GM23338 (cell line): ENCODE measurements around the gene FARS2. TPM values are rescaled to one million over a fixed set of nuclear protein-coding genes. Genes with fewer than 3 reads are reported as not detected.

Experiments used
- ATAC-seq: fragments of 200-7000 bp; cut with Tn5 transposase; 3 replicates; pipeline ENCODE4 v1.9.1; 2020
- DNase-seq: peaks from one replicate; pipeline ENCODE4 v3.0.0-alpha.2; 2015; ENCODE audit warnings: low spot score
- H2AFZ ChIP-seq: fragments of 200-600 bp; sonication (generic); 2 replicates; pipeline ENCODE4 v1.8.0; 2016; ENCODE audit warnings: antibody characterized with exemption, mild to moderate bottlenecking, moderate library complexity
- H3F3A ChIP-seq: fragments of 200-600 bp; sonication (generic); replicated peaks from 2 replicates; pipeline ENCODE4 v1.8.0; 2017; ENCODE audit warnings: antibody characterized with exemption, mixed run types, low read depth
- H3K27ac ChIP-seq: fragments of 200-600 bp; sonication (generic); 2 replicates; pipeline ENCODE4 v1.6.1; 2016; ENCODE audit warnings: low read depth
- H3K27me3 ChIP-seq: fragments of 200-600 bp; sonication (generic); 2 replicates; pipeline ENCODE4 v1.8.0; 2016; ENCODE audit warnings: mild to moderate bottlenecking, mixed run types, moderate library complexity; ENCODE audit not compliant: insufficient read depth
- H3K36me3 ChIP-seq: fragments of 200-600 bp; sonication (generic); 2 replicates; pipeline ENCODE4 v1.8.0; 2016; ENCODE audit warnings: mild to moderate bottlenecking; ENCODE audit not compliant: insufficient read depth
- H3K4me1 ChIP-seq: fragments of 200-600 bp; sonication (generic); 2 replicates; pipeline ENCODE4 v1.8.0; 2016; ENCODE audit warnings: mild to moderate bottlenecking, moderate library complexity; ENCODE audit not compliant: insufficient read depth
- H3K4me2 ChIP-seq: fragments of 200-600 bp; sonication (generic); 2 replicates; pipeline ENCODE4 v1.7.1; 2017; ENCODE audit warnings: mixed run types
- H3K4me3 ChIP-seq: fragments of 200-600 bp; sonication (generic); 2 replicates; pipeline ENCODE4 v1.6.1; 2016; ENCODE audit warnings: mixed run types
- H3K79me2 ChIP-seq: fragments of 200-600 bp; sonication (generic); replicated peaks from 2 replicates; pipeline ENCODE4 v1.8.0; 2017; ENCODE audit warnings: mild to moderate bottlenecking; ENCODE audit not compliant: insufficient read depth
- H3K9me2 ChIP-seq: fragments of 200-600 bp; sonication (generic); 2 replicates; pipeline ENCODE4 v1.8.0; 2017; ENCODE audit not compliant: insufficient read depth
- H4K20me1 ChIP-seq: fragments of 200-600 bp; sonication (generic); replicated peaks from 2 replicates; pipeline ENCODE4 v1.8.0; 2017; ENCODE audit warnings: mild to moderate bottlenecking; ENCODE audit not compliant: insufficient read depth
- H3K27ac Mint-ChIP-seq: 2 replicates; pipeline ENCODE4 v1.8.0; 2020; ENCODE audit warnings: inconsistent platforms, mild to moderate bottlenecking, moderate library complexity, mixed read lengths
- H3K27me3 Mint-ChIP-seq: 3 replicates; pipeline ENCODE4 v1.8.0; 2022; ENCODE audit warnings: low read depth, mild to moderate bottlenecking, moderate library complexity, mixed read lengths, inconsistent platforms; ENCODE audit not compliant: insufficient read depth, poor library complexity
- H3K36me3 Mint-ChIP-seq: 3 replicates; pipeline ENCODE4 v1.8.0; 2021; ENCODE audit warnings: low read depth, mild to moderate bottlenecking, inconsistent platforms, moderate library complexity, mixed read lengths
- H3K4me1 Mint-ChIP-seq: 3 replicates; pipeline ENCODE4 v1.8.0; 2020; ENCODE audit warnings: mild to moderate bottlenecking, inconsistent platforms, mixed read lengths
- H3K4me3 Mint-ChIP-seq: 3 replicates; pipeline ENCODE4 v1.8.0; 2021; ENCODE audit warnings: moderate library complexity, mild to moderate bottlenecking, inconsistent platforms, mixed read lengths
- H3K9me3 Mint-ChIP-seq: 3 replicates; pipeline ENCODE4 v1.8.0; 2020; ENCODE audit warnings: moderate library complexity, mild to moderate bottlenecking, inconsistent platforms, mixed read lengths
- CREB1 ChIP-seq: fragments of 250-450 bp; sonication (Bioruptor Pico); IDR thresholded peaks from 2 replicates; pipeline ENCODE4 v1.5.0; 2020; ENCODE audit warnings: low read depth, mild to moderate bottlenecking, moderate library complexity
- EZH2 ChIP-seq: fragments of 200-600 bp; sonication (generic); IDR thresholded peaks from one replicate; pipeline ENCODE4 v1.8.0; 2017; ENCODE audit warnings: antibody characterized with exemption, mild to moderate bottlenecking, low read depth; ENCODE audit not compliant: unreplicated experiment
- EZH2phosphoT487 ChIP-seq: fragments of 200-600 bp; sonication (generic); IDR thresholded peaks from one replicate; pipeline ENCODE4 v1.8.1; 2018; ENCODE audit warnings: antibody characterized with exemption; ENCODE audit not compliant: unreplicated experiment
- JUNB ChIP-seq: IDR thresholded peaks from one replicate; pipeline ENCODE4 v1.6.1; 2016; ENCODE audit warnings: antibody characterized with exemption; ENCODE audit not compliant: unreplicated experiment
- NANOG ChIP-seq: IDR thresholded peaks from 2 replicates; pipeline ENCODE4 v1.6.1; 2016; ENCODE audit warnings: antibody characterized with exemption, borderline replicate concordance
- POLR2AphosphoS5 ChIP-seq: IDR thresholded peaks from 2 replicates; pipeline ENCODE4 v1.6.1; 2016; ENCODE audit warnings: antibody characterized with exemption, low read depth
- STAT1 ChIP-seq: IDR thresholded peaks from one replicate; pipeline ENCODE4 v1.6.1; 2016; ENCODE audit warnings: antibody characterized with exemption; ENCODE audit not compliant: unreplicated experiment
- ZNF114 ChIP-seq: fragments of 250-450 bp; sonication (Bioruptor Pico); IDR thresholded peaks from 2 replicates; pipeline ENCODE4 v1.5.0; 2020; ENCODE audit warnings: mild to moderate bottlenecking, moderate library complexity
- ZNF331 ChIP-seq: fragments of 250-450 bp; sonication (Bioruptor Pico); IDR thresholded peaks from 2 replicates; pipeline ENCODE4 v1.5.0; 2020; ENCODE audit warnings: low read depth, mild to moderate bottlenecking, moderate library complexity
- ZNF462 ChIP-seq: fragments of 250-450 bp; sonication (Bioruptor Pico); IDR thresholded peaks from 2 replicates; pipeline ENCODE4 v1.5.0; 2020; ENCODE audit warnings: mild to moderate bottlenecking, moderate library complexity
- polyA plus RNA-seq: library from polyadenylated mRNA; unstranded; fragments of >200 nt; fragmentation: Nextera tagmentation; extraction: Ambion mirVana; gene quantifications from 2 replicates; pipeline ENCODE4 v1.2.1, GENCODE V29; 2016
- total RNA-seq: library from RNA; depleted of rRNA; stranded (reverse); fragments of >200 nt; shearing (Covaris generic); gene quantifications from 2 replicates; pipeline ENCODE4 v1.2.3, GENCODE V29; 2014
- TF ChIP-seq, protein P1 (sequence below), 2 experiments: fragments of 200-600 bp in 1 of 2; sonication (generic) in 1 of 2; conservative IDR thresholded peaks; 2 replicates each; pipeline versions ENCODE4 v1.5.1 to v1.6.1; 2016 to 2017; ENCODE audit warnings: antibody characterized with exemption in 2 of 2, low read depth in 2 of 2, mild to moderate bottlenecking in 2 of 2, moderate library complexity in 1 of 2

FARS2 gene
- total and polyA plus RNA-seq, 2 experiments from 2014 or later = 7.6 to 19.0 TPM

DNA sequence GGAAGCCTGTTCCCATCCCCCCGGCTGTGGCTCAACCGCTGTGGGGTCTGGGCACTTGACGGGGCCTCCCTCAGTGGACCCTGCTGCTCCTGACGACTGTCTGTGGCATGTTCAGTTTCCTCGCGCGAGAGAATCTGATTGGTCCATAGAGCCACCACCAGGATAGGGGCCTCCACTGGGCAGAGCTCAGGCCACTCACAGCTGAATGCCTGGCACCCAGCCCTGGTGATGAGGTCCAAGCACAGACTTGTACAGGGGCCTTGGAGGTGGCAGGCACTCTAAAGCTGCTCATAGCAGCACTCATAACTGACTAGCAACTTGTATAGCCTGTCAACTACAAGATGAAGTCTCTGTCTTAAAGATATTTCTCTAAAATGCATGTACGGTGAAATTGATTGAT, 377.4 kb downstream of the FARS2 start:
- H3K27me3 ChIP-seq = no peaks in the 10 kb centered on the region
- no peak overlapping the region for H2AFZ ChIP-seq
- Mint-ChIP-seq H3K9me3 (peaks cover 21% of the 10 kb centered on the region), H3K36me3 (peaks cover 18% of the 10 kb centered on the region), H3K27ac (no peak overlapping the region), H3K4me3 (no peak overlapping the region), H3K4me1 (peaks cover 6% of the 10 kb centered on the region; the same call in 1 of the 3 replicates), H3K27me3 (peaks cover 8% of the 10 kb centered on the region)
- ATAC-seq (no peak), DNase-seq (no peak)
- H3K9me2 ChIP-seq = 0 out of 2 replicates have a peak, but pooled peaks cover 3% of the 10 kb centered on the region
- no peaks in the 10 kb centered on the region for H3F3A ChIP-seq
- no peak overlapping the region for H3K27ac ChIP-seq
- H3K4me3 ChIP-seq = no peak overlapping the region
- no peaks in the 10 kb centered on the region for H3K36me3 ChIP-seq
- no peak for TF ChIP-seq JUNB
- TF ChIP-seq EZH2 = no peak
- no peak for TF ChIP-seq POLR2AphosphoS5
- TF ChIP-seq, protein P1, sequence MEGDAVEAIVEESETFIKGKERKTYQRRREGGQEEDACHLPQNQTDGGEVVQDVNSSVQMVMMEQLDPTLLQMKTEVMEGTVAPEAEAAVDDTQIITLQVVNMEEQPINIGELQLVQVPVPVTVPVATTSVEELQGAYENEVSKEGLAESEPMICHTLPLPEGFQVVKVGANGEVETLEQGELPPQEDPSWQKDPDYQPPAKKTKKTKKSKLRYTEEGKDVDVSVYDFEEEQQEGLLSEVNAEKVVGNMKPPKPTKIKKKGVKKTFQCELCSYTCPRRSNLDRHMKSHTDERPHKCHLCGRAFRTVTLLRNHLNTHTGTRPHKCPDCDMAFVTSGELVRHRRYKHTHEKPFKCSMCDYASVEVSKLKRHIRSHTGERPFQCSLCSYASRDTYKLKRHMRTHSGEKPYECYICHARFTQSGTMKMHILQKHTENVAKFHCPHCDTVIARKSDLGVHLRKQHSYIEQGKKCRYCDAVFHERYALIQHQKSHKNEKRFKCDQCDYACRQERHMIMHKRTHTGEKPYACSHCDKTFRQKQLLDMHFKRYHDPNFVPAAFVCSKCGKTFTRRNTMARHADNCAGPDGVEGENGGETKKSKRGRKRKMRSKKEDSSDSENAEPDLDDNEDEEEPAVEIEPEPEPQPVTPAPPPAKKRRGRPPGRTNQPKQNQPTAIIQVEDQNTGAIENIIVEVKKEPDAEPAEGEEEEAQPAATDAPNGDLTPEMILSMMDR (conservative IDR thresholded peaks at IDR 0.05; ENCODE audit: low read depth in 2 of 2) = no peak
- no peak for TF ChIP-seq CREB1 (CRISPR knock-in tag)
- no peak for TF ChIP-seq ZNF114 (CRISPR knock-in tag)
- H4K20me1 ChIP-seq = no peaks in the 10 kb centered on the region
- H3K4me1 ChIP-seq = 0 out of 2 replicates have a peak, but pooled peaks cover 6% of the 10 kb centered on the region
- no peak overlapping the region for H3K4me2 ChIP-seq
- H3K79me2 ChIP-seq = no peaks in the 10 kb centered on the region

DNA sequence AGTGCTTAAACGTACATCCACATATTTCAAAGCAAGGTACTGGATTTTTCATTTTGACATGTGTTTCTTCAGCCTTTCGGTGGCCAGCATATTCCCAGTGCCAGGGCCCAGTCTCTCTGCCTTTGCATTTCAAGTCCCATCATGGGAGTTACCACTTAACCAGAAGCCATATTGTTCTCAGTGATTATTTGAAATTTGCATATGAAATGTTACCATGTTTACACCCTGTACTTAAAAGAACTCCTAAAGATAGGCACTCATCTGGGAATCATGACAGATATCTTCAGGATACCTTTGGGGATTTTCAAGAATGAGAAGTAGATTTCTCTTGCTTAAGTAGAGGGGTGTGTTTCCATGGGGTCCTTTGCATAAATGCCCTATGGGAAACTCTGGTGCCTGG, 377.9 kb downstream of the FARS2 start:
- H3K4me2 ChIP-seq = no peak overlapping the region
- ATAC-seq (no peak), DNase-seq (no peak)
- no peak overlapping the region for H2AFZ ChIP-seq
- no peaks in the 10 kb centered on the region for H3K79me2 ChIP-seq
- Mint-ChIP-seq H3K36me3 (peaks cover 18% of the 10 kb centered on the region), H3K27ac (no peak overlapping the region), H3K4me1 (peaks cover 6% of the 10 kb centered on the region; the same call in 1 of the 3 replicates), H3K9me3 (peaks cover 21% of the 10 kb centered on the region), H3K4me3 (no peak overlapping the region), H3K27me3 (peaks cover 8% of the 10 kb centered on the region)
- no peaks in the 10 kb centered on the region for H3K27me3 ChIP-seq
- 0 out of 2 replicates have a peak, but pooled peaks cover 3% of the 10 kb centered on the region for H3K9me2 ChIP-seq
- no peaks in the 10 kb centered on the region for H3K36me3 ChIP-seq
- H3K4me3 ChIP-seq = no peak overlapping the region
- H3K4me1 ChIP-seq = 0 out of 2 replicates have a peak, but pooled peaks cover 6% of the 10 kb centered on the region
- H4K20me1 ChIP-seq = no peaks in the 10 kb centered on the region
- H3F3A ChIP-seq = no peaks in the 10 kb centered on the region
- no peak overlapping the region for H3K27ac ChIP-seq
- TF ChIP-seq, protein P1 (conservative IDR thresholded peaks at IDR 0.05; ENCODE audit: low read depth in 2 of 2) = no peak
- TF ChIP-seq EZH2 (no peak), ZNF462 (no peak), STAT1 (no peak), NANOG (no peak), EZH2phosphoT487 (no peak), ZNF331 (no peak)
